ENCODE results near the gene DRD3. TPM values are rescaled to one million over a fixed set of nuclear protein-coding genes. Genes with fewer than 3 reads are reported as not detected.

Gene DRD3
- total RNA-seq, result not detected
- polyA plus RNA-seq, result not detected
- long read RNA-seq, donor 1, result 0 reads
- long read RNA-seq, donor 2, result 0 reads

DNA sequence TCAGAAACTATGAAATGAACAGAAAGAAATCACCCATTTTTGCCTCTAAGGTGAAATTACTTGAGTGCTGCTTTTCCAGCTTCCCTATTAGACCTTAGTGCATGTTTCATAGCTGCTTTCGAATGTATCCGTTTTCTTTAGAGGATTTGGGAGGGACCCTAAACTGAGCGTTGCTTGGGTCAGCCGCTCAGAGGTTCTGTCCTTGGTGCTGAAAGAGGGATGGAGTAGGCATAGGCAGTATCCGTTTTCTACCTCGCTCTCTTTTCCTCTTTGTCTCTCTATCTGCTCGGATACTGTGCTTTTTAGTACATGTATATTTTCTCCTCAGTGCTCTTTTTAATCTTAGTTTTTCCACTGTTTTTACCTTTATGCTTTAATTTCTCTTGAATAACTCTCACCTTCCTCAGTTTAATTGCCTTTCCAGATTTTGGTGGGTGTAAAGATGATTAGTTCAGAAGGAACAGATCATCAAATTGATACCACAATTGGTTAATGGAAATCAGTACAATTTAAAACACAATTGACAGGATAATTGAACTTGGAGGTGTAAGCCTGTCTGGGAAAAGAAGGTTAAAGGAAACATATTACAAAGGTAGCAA lies at the start of gene DRD3:
TSS of gene DRD3 (minus strand) at position 283 of the 599 bp plus-strand sequence. CDS start 7,060 bp downstream, outside the sequence.
- intact Hi-C loops (cut with DNase I), result no loop called here
- no peak for DNase-seq
- no peaks in the 10 kb centered on the region for H3K4me1 ChIP-seq (ENCODE audit: control insufficient read depth in 1 of 2, insufficient read depth in 2 of 2, low read length in 2 of 2)
- no peaks in the 10 kb centered on the region for H3K27me3 ChIP-seq (ENCODE audit: control insufficient read depth in 1 of 2, insufficient read depth in 2 of 2, low read length in 1 of 2)
- no peak within 1 kb of the TSS for H3K27ac ChIP-seq (ENCODE audit: low read depth in 1 of 2, low read length in 2 of 2)
- no peak within 1 kb of the TSS for H3K4me3 ChIP-seq (ENCODE audit: low read length in 2 of 2)
- no peaks in the 10 kb centered on the region for H3K9me3 ChIP-seq (ENCODE audit: control insufficient read depth, low read length)
- no peak for ATAC-seq (ENCODE audit: low FRiP score)
- H3K36me3 ChIP-seq (ENCODE audit: control insufficient read depth in 1 of 2, insufficient read depth in 2 of 2, low read length in 1 of 2), result no peaks in the 10 kb centered on the region
- 3 to 4% methylated on average over 7 of the region's 7 CpGs for WGBS, 2 donors

DNA sequence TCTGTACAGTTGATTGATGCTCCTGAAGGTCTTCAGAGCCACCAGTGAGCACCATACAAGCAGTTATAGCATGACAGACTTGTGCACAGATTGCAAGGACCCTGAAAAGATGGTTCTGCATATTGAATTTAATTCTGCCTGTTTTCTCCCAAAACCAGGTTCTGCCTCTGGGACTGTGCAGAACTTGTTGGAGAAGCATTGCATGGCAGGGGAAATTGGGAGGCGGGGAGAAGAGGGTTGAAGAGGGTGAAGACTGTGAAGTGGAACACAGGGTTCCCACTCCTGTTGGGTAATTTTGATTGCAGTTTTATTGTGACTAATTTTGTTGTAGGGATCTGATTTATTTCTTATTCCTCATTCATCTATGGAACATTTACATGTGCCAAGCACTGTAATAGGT lies 48.2 kb upstream of the DRD3 start:
- H3K27ac ChIP-seq (ENCODE audit: low read depth in 1 of 2, low read length in 2 of 2), result no peak overlapping the region
- intact Hi-C loops (cut with DNase I), result no loop called here
- H3K27me3 ChIP-seq (ENCODE audit: control insufficient read depth in 1 of 2, insufficient read depth in 2 of 2, low read length in 1 of 2), result no peaks in the 10 kb centered on the region
- ATAC-seq (ENCODE audit: low FRiP score) (no peak), DNase-seq (no peak)
- no peak overlapping the region for H3K4me3 ChIP-seq (ENCODE audit: low read length in 2 of 2)
- H3K4me1 ChIP-seq (ENCODE audit: control insufficient read depth in 1 of 2, insufficient read depth in 2 of 2, low read length in 2 of 2), result no peaks in the 10 kb centered on the region
- H3K9me3 ChIP-seq (ENCODE audit: control insufficient read depth, low read length), result peaks cover 7% of the 10 kb centered on the region
- WGBS, 2 donors, result 97 to 100% methylated on average over 1 of the region's 1 CpG
- no peaks in the 10 kb centered on the region for H3K36me3 ChIP-seq (ENCODE audit: control insufficient read depth in 1 of 2, insufficient read depth in 2 of 2, low read length in 1 of 2)

DNA sequence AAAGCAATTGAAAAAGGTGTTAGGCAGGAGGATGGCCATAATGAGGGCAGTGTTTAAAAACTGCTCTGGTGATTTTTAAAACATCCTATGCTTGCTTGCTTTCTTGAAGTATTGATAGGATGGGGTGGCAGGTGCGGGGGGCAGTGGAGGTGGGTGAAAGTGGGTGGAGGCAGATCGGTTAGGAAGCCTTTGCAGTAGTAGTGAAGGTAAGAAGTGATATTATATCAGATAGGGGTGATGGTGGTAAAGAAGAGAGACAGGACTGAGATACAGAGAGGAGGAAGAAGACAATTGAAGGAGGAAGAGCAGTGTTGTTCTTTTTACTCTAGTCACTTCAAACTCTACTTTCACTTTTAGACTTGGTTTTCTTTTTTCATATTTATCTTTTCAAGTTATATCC lies 47.5 kb upstream of the DRD3 start:
- no peak overlapping the region for H3K27ac ChIP-seq (ENCODE audit: low read depth in 1 of 2, low read length in 2 of 2)
- H3K27me3 ChIP-seq (ENCODE audit: control insufficient read depth in 1 of 2, insufficient read depth in 2 of 2, low read length in 1 of 2), result no peaks in the 10 kb centered on the region
- H3K9me3 ChIP-seq (ENCODE audit: control insufficient read depth, low read length), result peaks cover 7% of the 10 kb centered on the region
- H3K36me3 ChIP-seq (ENCODE audit: control insufficient read depth in 1 of 2, insufficient read depth in 2 of 2, low read length in 1 of 2), result no peaks in the 10 kb centered on the region
- WGBS, 2 donors, result 92 to 95% methylated on average over 2 of the region's 2 CpGs
- no peak overlapping the region for H3K4me3 ChIP-seq (ENCODE audit: low read length in 2 of 2)
- no peaks in the 10 kb centered on the region for H3K4me1 ChIP-seq (ENCODE audit: control insufficient read depth in 1 of 2, insufficient read depth in 2 of 2, low read length in 2 of 2)
- DNase-seq (no peak), ATAC-seq (ENCODE audit: low FRiP score) (no peak)
- intact Hi-C loops (cut with DNase I), result no loop called here

DNA sequence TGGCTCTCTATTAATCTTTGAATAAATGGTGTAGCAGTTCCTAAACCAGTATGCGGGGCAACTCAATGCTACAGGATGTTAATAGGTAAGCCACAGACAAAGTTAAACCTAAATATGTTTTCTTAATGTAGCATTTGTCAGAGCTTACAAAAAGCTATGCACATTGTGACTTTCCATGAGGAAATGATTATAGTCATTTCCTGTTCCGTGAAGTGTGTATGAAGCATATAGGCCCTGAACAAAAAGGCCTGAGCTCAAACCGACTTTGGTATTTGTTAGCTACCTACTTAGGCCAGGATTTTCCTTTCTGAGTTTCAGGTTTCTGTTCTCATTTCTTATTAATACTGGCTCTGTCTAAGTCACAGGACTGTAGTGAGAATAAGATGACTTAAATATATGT lies 44.3 kb upstream of the DRD3 start:
- Histone ChIP-seq H3K4me3 (ENCODE audit: low read length in 2 of 2) (no peak overlapping the region), H3K4me1 (ENCODE audit: control insufficient read depth in 1 of 2, insufficient read depth in 2 of 2, low read length in 2 of 2) (no peaks in the 10 kb centered on the region), H3K27ac (ENCODE audit: low read depth in 1 of 2, low read length in 2 of 2) (no peak overlapping the region), H3K36me3 (ENCODE audit: control insufficient read depth in 1 of 2, insufficient read depth in 2 of 2, low read length in 1 of 2) (no peaks in the 10 kb centered on the region), H3K9me3 (ENCODE audit: control insufficient read depth, low read length) (peaks cover 7% of the 10 kb centered on the region), H3K27me3 (ENCODE audit: control insufficient read depth in 1 of 2, insufficient read depth in 2 of 2, low read length in 1 of 2) (no peaks in the 10 kb centered on the region)
- no peak for ATAC-seq (ENCODE audit: low FRiP score)
- DNase-seq, result no peak
- intact Hi-C loops (cut with DNase I), result no loop called here
- 59 to 63% methylated on average over 3 of the region's 3 CpGs for WGBS, 2 donors

DNA sequence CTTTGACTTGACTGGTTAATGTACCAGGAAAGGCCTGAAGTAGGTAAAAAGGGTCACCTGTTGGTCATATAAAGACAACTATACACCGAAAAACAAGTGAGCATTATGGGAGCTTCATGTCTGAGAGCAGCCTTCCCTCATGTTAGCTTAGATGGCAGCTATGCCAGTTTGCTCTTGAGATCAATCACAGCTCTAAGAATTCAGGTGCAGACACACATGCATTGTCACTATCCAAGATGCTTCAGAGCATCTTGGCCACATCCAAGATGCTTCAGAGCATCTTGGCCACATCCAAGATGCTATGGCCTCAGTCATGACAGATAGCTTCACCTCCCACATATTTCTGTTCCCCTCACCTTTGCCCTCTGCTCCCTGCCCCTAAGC lies 43.0 kb upstream of the DRD3 start:
- intact Hi-C loops (cut with DNase I), result no loop called here
- H3K36me3 ChIP-seq (ENCODE audit: control insufficient read depth in 1 of 2, insufficient read depth in 2 of 2, low read length in 1 of 2), result no peaks in the 10 kb centered on the region
- H3K27me3 ChIP-seq (ENCODE audit: control insufficient read depth in 1 of 2, insufficient read depth in 2 of 2, low read length in 1 of 2), result no peaks in the 10 kb centered on the region
- no peaks in the 10 kb centered on the region for H3K4me1 ChIP-seq (ENCODE audit: control insufficient read depth in 1 of 2, insufficient read depth in 2 of 2, low read length in 2 of 2)
- DNase-seq (no peak), ATAC-seq (ENCODE audit: low FRiP score) (no peak)
- H3K4me3 ChIP-seq (ENCODE audit: low read length in 2 of 2), result no peak overlapping the region
- 94 to 99% methylated on average over 1 of the region's 1 CpG for WGBS, 2 donors
- H3K9me3 ChIP-seq (ENCODE audit: control insufficient read depth, low read length), result peaks cover 7% of the 10 kb centered on the region
- H3K27ac ChIP-seq (ENCODE audit: low read depth in 1 of 2, low read length in 2 of 2), result no peak overlapping the region

DNA sequence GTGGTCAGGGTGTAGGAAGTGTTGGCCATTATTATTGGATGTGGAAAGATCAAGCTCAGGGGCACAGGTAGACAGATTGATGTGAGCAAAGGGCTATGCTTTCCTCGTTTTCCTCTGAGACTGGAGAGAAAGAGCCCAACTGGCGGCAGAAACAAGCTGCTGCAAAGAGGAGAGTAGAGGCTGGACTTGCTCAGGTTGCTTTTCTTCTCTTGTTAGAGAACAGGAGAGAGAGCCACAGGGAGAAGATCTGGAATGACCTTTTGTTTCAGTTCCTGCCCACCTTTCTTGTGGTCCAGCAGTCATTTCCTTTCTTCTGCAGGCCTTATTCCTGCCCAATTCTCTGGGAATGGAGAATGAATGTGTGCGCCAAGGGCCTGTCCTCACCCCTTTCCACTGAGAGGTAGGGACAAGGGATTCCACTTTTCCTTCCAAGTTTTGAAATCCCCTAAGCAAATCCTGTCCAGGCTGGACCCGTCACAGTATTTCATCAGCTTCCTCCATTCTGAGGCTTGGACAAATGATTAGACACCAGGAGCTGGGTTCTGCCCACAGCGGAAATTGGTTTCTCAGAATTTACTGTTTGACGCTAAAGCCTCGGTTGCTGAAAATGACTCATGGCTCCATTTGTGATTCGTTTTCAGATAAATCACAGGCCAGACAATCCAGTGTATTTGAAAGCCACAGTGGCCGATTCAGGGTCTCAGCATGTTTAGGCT lies 42.5 kb upstream of the DRD3 start:
- no peak for DNase-seq
- Histone ChIP-seq H3K9me3 (ENCODE audit: control insufficient read depth, low read length) (peaks cover 7% of the 10 kb centered on the region), H3K36me3 (ENCODE audit: control insufficient read depth in 1 of 2, insufficient read depth in 2 of 2, low read length in 1 of 2) (no peaks in the 10 kb centered on the region), H3K27ac (ENCODE audit: low read depth in 1 of 2, low read length in 2 of 2) (no peak overlapping the region), H3K27me3 (ENCODE audit: control insufficient read depth in 1 of 2, insufficient read depth in 2 of 2, low read length in 1 of 2) (no peaks in the 10 kb centered on the region), H3K4me3 (ENCODE audit: low read length in 2 of 2) (no peak overlapping the region), H3K4me1 (ENCODE audit: control insufficient read depth in 1 of 2, insufficient read depth in 2 of 2, low read length in 2 of 2) (no peaks in the 10 kb centered on the region)
- WGBS, 2 donors, result 84 to 88% methylated on average over 9 of the region's 9 CpGs
- no peak for ATAC-seq (ENCODE audit: low FRiP score)
- intact Hi-C loops (cut with DNase I), result no loop called here

DNA sequence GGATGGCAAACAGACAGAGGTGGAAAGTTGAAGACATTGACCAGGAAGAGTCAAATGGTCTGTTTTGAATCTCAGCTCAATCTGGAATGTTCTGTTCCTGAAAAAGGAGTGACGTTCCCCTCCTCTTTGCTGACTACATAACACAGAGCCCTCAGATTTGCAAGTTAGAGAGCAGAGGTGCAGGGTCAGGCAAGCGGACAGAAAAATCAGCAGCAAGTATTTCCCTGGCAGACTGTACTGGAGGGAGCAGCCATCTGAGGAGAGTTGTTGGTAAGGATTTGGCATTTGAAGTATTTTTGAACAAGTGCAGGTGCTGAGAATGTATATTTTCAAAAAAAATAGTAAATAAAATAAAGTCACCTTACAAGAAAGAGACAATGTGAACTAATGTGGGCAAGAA lies 40.9 kb upstream of the DRD3 start:
- 33 to 45% methylated on average over 2 of the region's 2 CpGs for WGBS, 2 donors
- Histone ChIP-seq H3K4me1 (ENCODE audit: control insufficient read depth in 1 of 2, insufficient read depth in 2 of 2, low read length in 2 of 2) (no peaks in the 10 kb centered on the region), H3K27me3 (ENCODE audit: control insufficient read depth in 1 of 2, insufficient read depth in 2 of 2, low read length in 1 of 2) (no peaks in the 10 kb centered on the region), H3K27ac (ENCODE audit: low read depth in 1 of 2, low read length in 2 of 2) (no peak overlapping the region), H3K9me3 (ENCODE audit: control insufficient read depth, low read length) (peaks cover 3% of the 10 kb centered on the region), H3K36me3 (ENCODE audit: control insufficient read depth in 1 of 2, insufficient read depth in 2 of 2, low read length in 1 of 2) (no peaks in the 10 kb centered on the region), H3K4me3 (ENCODE audit: low read length in 2 of 2) (no peak overlapping the region)
- DNase-seq, result no peak
- intact Hi-C loops (cut with DNase I), result no loop called here
- ATAC-seq (ENCODE audit: low FRiP score), result no peak

DNA sequence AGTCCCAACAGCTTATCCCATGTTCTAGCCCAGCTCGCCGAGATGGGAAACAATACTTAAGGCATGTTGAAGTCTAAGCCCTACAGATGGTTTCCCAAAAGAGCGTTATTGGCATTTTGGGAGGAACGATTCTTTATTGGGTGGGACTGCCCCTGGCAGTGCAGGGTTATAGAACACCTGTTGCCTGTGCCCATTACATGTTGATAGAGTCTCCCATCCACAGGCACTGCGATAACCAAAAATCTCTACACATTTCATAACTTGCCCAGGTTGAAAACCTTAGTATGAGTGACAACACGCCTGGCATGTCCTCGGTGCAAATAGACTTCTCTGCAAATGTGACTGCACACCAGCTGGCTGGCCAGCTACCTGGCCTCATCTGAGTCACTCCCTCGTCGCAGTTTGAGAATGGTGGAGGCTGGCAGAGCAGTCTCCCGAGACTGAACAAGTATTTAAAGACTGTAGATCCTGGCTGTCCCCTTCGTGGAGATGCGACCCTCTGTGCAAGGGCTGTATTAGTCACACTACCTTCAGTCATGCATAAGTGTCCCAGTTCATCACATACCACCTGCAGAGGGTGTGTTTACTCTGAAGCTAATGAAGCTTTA lies 39.8 kb upstream of the DRD3 start:
- DNase-seq (no peak), ATAC-seq (ENCODE audit: low FRiP score) (no peak)
- Histone ChIP-seq H3K27ac (ENCODE audit: low read depth in 1 of 2, low read length in 2 of 2) (no peak overlapping the region), H3K4me1 (ENCODE audit: control insufficient read depth in 1 of 2, insufficient read depth in 2 of 2, low read length in 2 of 2) (no peaks in the 10 kb centered on the region), H3K9me3 (ENCODE audit: control insufficient read depth, low read length) (no peaks in the 10 kb centered on the region), H3K27me3 (ENCODE audit: control insufficient read depth in 1 of 2, insufficient read depth in 2 of 2, low read length in 1 of 2) (no peaks in the 10 kb centered on the region), H3K4me3 (ENCODE audit: low read length in 2 of 2) (no peak overlapping the region), H3K36me3 (ENCODE audit: control insufficient read depth in 1 of 2, insufficient read depth in 2 of 2, low read length in 1 of 2) (no peaks in the 10 kb centered on the region)
- intact Hi-C loops (cut with DNase I), result no loop called here
- 80 to 83% methylated on average over 12 of the region's 12 CpGs for WGBS, 2 donors

DNA sequence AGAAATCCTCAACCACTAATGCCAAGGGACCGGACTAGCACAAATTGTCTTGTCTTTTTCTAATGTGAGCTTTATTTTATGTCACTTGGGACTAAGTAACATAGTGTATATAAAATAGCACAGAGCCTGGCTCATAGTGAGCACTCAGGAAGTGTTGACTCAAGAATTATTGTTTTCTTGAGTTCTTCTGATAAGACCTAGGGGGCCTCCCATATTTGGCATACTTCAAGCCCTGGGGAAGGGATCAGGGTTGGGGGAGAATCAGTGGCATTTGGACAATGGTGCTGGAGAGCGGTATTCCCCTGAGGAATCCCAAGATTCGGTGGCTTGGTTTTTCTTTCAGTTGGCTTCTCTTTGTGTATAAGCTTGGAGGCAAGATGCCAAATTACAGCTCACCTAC lies 39.2 kb upstream of the DRD3 start:
- WGBS, 2 donors, result 54 to 60% methylated on average over 3 of the region's 3 CpGs
- ATAC-seq (ENCODE audit: low FRiP score), result no peak

More for the DNA sequence above, 39.2 kb upstream of the DRD3 start:
- Histone ChIP-seq H3K36me3 (ENCODE audit: control insufficient read depth in 1 of 2, insufficient read depth in 2 of 2, low read length in 1 of 2) (no peaks in the 10 kb centered on the region), H3K27ac (ENCODE audit: low read depth in 1 of 2, low read length in 2 of 2) (no peak overlapping the region), H3K9me3 (ENCODE audit: control insufficient read depth, low read length) (no peaks in the 10 kb centered on the region), H3K27me3 (ENCODE audit: control insufficient read depth in 1 of 2, insufficient read depth in 2 of 2, low read length in 1 of 2) (no peaks in the 10 kb centered on the region), H3K4me1 (ENCODE audit: control insufficient read depth in 1 of 2, insufficient read depth in 2 of 2, low read length in 2 of 2) (no peaks in the 10 kb centered on the region), H3K4me3 (ENCODE audit: low read length in 2 of 2) (no peak overlapping the region)
- intact Hi-C loops (cut with DNase I), result no loop called here
- DNase-seq, result no peak
